Retinal pigment epithelial cell (primary cell): ENCODE data around the gene ASB4.

Experiments used
- DNase-seq: peaks from one replicate; pipeline ENCODE4 v3.0.0-alpha.2; 2010; ENCODE audit warnings: low read depth
- H3K4me3 ChIP-seq: 2 replicates; pipeline ENCODE4 v1.5.1; 2011; ENCODE audit warnings: mild to moderate bottlenecking, low read length, control low read depth, moderate library complexity
- TF ChIP-seq, protein P1 (sequence below): conservative IDR thresholded peaks from 2 replicates; pipeline ENCODE4 v1.5.1; 2011; ENCODE audit warnings: low read depth, low read length, control low read depth, inconsistent platforms

The ASB4 gene

DNA sequence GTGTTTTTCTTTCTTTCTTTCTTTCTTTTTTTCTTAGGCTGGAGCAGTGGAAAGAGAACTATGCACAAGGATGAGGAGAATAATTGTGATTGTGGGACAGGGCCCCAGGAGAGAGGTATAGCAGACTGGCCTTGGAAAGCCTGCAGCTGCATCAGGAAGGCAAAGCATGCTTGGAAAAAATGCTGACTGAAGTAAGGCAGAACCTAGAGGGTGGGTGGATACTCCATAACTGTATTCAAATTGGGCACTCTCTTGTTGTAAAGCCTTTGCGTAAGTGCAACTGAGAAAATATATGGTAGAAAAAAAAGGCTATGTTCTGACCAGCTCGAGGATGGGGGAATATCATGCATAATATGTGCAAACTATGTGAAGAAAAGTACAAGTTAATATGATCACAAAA lies 71.0 kb downstream of the ASB4 start:
- DNase-seq: no peak
- H3K4me3 ChIP-seq: no peak overlapping the region
- TF ChIP-seq, protein P1, sequence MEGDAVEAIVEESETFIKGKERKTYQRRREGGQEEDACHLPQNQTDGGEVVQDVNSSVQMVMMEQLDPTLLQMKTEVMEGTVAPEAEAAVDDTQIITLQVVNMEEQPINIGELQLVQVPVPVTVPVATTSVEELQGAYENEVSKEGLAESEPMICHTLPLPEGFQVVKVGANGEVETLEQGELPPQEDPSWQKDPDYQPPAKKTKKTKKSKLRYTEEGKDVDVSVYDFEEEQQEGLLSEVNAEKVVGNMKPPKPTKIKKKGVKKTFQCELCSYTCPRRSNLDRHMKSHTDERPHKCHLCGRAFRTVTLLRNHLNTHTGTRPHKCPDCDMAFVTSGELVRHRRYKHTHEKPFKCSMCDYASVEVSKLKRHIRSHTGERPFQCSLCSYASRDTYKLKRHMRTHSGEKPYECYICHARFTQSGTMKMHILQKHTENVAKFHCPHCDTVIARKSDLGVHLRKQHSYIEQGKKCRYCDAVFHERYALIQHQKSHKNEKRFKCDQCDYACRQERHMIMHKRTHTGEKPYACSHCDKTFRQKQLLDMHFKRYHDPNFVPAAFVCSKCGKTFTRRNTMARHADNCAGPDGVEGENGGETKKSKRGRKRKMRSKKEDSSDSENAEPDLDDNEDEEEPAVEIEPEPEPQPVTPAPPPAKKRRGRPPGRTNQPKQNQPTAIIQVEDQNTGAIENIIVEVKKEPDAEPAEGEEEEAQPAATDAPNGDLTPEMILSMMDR: no peak

DNA sequence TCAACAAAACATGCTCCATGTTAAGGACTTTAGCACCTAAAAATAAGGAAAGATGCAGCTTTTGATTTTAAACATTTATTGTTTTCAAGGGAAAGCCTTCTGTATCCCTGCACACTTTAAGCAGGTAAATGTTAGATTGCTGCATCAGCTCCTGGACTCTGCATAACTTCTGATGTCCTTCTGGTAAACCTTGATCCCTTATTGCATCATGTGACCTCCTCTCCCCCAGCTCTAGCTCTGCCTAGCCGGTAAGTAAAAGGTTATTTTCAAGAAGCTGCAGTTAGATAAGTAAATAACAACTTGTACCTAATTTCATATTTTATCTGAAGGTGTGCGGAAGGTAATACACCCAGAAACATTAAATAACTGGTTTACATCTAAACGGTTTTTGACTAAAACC lies 73.1 kb downstream of the ASB4 start:
- no peak for DNase-seq
- TF ChIP-seq, protein P1: no peak
- H3K4me3 ChIP-seq: no peak overlapping the region

DNA sequence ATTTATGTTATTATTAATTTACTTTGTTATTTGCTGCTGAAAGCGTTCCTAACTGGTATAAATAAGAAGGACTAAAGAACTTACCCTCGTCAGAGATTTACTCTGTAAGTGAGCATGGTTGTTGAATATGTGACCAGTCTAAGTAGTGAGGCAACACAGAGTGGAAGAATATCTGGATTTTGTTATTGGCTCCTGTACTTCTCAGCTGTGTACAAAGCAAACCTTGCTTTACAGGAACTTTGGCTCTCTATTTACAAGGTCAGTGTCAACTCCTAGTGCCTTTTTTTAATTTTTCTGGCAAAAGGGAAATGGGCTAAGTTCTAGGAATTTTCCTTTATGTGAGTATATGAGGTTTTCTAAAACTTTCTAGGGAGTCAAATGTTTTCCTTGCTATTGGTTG lies 74.9 kb downstream of the ASB4 start:
- TF ChIP-seq, protein P1: no peak
- DNase-seq: no peak
- H3K4me3 ChIP-seq: no peak overlapping the region

DNA sequence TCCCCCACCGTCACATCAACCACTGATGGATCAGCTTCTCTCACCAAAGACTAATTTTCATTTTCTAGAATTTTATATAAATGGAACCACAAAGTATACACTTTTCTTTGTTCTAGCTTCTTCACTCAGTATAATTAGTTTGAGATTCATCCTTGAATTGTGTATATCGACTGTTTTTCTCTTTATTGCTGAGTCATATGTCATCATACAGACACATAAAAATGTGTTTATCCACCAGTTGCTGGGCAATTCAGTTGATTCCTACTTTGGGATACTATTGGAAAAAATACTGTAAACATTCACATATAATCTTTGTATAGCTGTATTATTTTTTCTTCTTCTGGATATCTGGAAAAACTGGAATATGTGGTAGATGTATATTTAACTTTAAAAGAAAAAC lies 84.0 kb downstream of the ASB4 start:
- no peak overlapping the region for H3K4me3 ChIP-seq
- TF ChIP-seq, protein P1: no peak
- DNase-seq: no peak

DNA sequence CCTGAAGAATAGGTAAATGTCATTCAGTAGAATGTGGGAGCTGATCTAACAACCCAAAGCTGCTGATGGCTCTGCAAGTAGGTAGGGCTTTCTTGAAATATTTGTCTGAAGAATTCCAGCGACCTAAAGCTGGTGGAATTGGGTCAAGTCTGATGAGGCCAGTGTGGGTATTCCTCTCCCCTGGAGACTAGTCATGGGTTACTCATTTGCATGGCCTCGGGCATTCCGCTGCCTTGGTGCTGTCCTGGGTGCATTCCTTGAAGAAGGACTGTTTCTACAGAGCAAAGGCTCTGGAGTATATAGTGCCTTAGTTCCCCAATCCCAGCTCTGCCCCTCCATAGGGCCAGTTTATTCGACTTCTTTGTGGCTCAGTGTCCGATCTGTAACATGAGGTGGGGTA lies 91.4 kb downstream of the ASB4 start:
- TF ChIP-seq, protein P1: no peak
- DNase-seq: no peak
- H3K4me3 ChIP-seq: no peak overlapping the region

DNA sequence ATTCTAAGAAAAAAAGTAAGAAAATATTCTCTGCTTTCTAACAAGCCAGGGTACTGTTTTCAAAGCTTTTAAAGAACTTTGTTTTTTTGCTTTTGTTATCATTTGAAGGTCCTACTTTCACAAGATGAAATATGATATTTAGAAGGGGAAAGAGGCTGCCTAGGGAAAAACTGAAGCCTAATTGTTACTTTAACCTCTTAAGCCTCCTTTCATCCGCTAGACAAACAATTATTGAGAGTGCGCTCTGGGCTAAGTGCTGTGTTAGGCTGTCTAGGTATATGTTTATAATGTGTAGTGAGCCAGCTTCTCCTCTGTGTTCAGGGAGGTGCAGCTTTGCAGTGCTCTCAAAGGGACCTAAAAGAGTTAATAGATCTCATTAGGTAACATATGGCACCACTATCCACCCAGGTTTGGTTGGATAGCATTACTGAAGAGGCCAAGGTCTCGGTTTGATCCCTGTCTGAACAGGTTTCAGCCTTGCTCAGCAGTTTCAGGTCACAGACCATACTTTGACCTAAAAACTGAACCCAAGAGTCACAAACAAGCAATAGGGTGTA lies 92.6 kb downstream of the ASB4 start:
- TF ChIP-seq, protein P1: no peak
- no peak for DNase-seq
- H3K4me3 ChIP-seq: no peak overlapping the region

DNA sequence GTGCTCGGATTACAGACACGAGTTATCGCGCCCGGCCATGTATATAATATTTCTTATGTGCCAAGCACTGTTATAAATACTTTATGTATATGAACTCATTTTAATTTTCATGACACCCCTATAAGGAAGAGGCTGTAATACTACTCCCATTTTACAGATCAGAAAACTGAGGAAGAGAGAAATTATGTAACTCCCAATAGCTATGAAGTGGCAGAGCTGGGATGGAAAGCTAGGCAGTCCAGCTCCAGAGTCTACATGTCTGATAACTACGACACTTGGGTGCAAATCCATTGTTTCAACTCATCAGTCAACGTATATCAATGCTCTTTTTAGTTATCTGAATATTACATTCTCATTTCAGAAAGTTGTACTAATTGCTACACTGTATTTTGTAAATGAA lies 93.6 kb downstream of the ASB4 start:
- TF ChIP-seq, protein P1: no peak
- no peak for DNase-seq
- H3K4me3 ChIP-seq: no peak overlapping the region
